NOMO-1 treated with DMSO at 0.1 percent for 48 hours (cell line): ENCODE results near the gene MPP2.

Experiments used
- DNase-seq: peaks from one replicate; lab custom pipeline; 2025; ENCODE audit not compliant: unreplicated experiment; lab: John Stamatoyannopoulos, UW

The MPP2 gene

DNA sequence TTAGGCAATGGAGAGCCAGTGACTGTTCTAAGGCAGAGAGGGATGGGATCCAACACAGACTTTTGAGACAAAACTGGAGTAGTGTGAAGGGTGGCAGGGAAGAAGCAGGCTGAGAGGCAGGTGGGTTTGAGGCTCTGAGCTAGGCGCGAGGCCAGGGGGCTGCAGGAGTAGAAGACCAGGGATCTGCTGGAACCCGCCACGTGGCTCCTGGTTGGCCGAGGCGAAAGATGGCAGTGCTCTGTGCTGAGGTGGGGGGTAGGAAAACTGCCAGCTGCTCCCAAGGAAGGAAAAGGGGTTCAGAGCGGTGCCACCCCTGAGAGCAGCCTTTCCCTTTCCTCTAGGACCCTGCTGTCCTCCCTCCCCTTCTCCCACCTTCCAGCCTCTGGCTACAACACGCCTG is 54.8 kb downstream of the MPP2 start:
- DNase-seq, result no peak

GRCh38 chr17:43849116-43849515 is 58.2 kb downstream of the MPP2 start:
- no peak for DNase-seq

GRCh38 chr17:43848601-43849000 is 58.7 kb downstream of the MPP2 start:
- DNase-seq, result no peak

- no peak for DNase-seq
These were observed 60.4 kb downstream of the MPP2 start, which contains the start of gene CD300LG for GRCh38 chr17:43846963-43847371. Gene CD300LG, plus strand, starts transcription at chr17:43847176. Its CDS starts 41 bp downstream, at chr17:43847217.

GRCh38 chr17:43846221-43846712 is 61.1 kb downstream of the MPP2 start:
- DNase-seq, result peak; percentile 60

DNA sequence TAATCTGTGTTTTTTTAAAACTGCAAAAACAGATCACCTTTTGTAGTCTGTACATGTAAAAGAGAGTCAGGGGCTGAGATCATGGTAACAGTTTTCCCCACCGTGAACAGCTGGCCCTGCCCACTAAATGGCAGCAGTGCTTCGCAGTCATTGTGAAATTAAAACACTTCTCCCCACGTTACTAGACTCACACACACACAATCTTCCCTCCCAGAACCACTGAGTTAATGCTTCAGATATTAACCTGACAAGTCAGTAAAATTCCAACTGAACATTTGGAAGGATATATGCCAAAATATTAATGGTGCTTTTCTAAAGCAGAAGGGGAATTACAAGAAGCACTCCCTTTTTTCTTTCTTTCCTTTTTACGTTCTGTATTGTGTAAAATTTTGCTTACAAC is 61.6 kb downstream of the MPP2 start:
- no peak for DNase-seq

GRCh38 chr17:43844241-43844640 is 63.1 kb downstream of the MPP2 start:
- DNase-seq, result no peak

- no peak for DNase-seq
These were observed 64.4 kb downstream of the MPP2 start for GRCh38 chr17:43842975-43843325.

DNA sequence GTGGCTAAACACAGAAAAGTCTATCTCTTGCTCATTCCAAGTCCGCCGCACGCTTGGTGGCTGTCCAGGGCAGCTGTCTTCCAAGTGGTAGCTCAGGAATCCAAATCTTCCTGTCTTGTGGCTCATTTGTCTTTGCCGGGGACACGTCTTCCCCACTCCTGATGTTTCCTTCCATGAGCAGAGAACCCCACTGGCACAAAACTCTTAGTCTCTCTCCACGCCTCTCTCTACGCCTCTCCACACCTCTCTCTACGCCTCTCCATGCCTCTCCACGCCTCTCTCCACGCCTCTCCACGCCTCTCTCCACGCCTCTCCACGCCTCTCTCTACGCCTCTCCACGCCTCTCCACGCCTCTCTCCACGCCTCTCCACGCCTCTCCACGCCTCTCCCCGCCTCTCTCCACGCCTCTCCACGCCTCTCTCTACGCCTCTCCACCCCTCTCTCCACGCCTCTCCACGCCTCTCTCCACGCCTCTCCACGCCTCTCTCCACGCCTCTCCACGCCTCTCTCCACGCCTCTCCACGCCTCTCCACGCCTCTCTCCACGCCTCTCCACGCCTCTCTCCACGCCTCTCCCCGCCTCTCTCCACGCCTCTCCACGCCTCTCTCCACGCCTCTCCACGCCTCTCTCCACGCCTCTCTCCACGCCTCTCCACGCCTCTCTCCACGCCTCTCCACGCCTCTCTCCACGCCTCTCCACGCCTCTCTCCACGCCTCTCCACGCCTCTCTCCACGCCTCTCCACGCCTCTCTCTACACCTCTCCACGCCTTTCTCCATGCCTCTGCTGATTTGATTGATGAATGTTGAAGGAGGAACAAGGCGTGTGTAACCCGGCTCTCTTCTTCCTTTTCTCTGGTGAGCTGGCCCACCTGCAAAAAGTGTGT is 65.0 kb downstream of the MPP2 start:
- peak; percentile 59 for DNase-seq

DNA sequence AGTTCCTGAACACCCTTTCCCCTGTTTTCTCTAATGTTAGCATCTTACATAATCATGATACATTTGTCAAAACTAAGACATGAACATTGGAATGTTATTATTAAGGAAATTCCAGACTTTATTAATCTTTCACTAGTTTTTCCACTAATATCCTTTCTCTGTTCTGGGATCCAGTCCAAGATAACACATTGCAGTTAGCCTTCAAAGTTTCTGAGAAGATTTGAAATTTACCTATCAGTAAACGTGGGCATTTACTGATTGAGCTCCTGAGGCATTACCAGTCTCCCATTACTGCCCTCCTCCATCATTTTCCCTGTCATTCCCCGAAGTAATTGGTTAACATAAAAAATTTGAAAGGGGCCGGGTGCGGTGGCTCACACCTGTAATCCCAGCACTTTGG is 66.1 kb downstream of the MPP2 start:
- DNase-seq, result no peak

DNA sequence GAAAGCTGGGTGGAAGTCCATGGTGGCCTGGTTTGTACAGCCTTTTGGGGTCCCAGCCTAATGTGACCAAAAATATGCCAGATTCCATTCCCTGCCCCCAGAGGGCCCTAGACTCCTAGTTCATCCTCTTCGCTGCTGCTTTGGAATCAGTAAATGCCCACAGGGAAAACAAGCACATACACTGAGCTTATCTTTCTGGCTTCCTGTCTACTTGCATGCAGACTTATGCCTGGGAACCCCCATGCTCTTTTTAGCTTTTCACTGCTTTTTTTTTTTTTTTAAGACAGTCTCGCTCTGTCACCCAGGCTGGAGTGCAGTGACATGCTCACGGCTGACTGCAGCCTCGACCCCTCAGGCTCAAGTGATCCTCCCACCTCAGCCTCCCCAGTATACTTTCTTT is 66.5 kb downstream of the MPP2 start:
- DNase-seq, result no peak

GRCh38 chr17:43839670-43840108 is 67.6 kb downstream of the MPP2 start:
- no peak for DNase-seq

DNA sequence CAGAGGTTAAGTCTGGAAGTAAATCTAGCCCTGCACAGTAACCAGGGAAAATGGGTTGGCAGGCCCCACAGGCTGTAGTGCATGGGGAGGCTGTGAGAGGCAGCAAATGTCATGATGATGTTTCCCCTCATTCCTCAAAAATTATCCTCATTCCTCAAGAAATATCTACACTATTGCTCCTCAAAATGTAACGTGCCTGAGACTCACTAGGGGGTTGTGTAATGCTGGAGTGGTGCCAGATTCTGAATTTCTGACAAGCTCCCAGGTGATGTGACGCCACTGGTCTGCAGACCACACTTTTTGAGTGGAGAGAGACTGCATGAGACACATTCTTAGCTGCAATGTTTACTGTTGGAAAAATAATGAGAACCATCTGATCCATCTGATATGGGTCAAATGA is 73.2 kb downstream of the MPP2 start:
- no peak for DNase-seq

DNA sequence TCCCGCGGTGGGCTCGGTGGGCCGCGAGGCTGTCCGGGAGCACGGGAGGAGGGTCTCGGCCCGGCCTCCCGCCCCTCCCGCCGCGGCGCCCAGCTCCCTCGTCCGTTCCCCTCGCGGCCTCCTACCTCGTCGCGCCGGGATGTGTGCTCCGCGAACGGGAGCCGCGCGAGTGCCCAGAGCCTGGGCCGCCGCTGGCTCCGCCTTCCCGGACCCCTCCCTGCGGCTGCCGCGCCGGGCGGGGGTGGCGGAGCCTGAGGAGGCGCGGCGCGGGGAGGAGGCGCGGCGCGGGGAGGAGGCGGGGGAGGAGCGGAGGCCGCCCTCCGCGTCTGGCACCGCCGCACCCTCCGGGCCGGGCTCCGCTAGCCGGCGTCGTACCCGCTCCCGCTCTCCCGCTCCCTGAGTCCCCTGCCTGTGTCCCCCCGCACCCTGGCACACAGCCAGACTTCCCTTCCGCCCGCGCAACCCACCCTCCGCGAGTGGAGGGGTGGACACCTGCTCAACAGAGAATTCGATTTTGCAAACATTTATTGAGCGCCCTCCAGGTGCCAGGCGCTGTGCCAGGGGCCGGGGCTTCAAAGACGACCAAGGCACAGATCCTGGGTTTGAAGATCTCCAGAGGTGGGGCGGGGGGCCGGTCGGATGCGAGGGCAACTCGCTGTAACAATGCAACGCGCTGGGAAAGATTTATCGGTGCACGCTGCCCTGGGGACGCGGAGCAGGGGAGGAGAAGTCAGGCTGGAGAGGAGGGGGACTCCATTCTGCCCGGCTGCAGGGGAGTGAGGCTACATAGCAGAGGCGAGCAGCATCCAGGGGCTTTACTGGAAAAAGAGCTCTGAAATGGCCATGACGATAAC is 74.1 kb downstream of the MPP2 start, which contains the start of gene MPP3:
MPP3 (minus strand) TSS at position 171 of the 854 bp plus-strand sequence. CDS start 1,240 bp downstream, outside the sequence.
- peak; percentile 70 for DNase-seq

DNA sequence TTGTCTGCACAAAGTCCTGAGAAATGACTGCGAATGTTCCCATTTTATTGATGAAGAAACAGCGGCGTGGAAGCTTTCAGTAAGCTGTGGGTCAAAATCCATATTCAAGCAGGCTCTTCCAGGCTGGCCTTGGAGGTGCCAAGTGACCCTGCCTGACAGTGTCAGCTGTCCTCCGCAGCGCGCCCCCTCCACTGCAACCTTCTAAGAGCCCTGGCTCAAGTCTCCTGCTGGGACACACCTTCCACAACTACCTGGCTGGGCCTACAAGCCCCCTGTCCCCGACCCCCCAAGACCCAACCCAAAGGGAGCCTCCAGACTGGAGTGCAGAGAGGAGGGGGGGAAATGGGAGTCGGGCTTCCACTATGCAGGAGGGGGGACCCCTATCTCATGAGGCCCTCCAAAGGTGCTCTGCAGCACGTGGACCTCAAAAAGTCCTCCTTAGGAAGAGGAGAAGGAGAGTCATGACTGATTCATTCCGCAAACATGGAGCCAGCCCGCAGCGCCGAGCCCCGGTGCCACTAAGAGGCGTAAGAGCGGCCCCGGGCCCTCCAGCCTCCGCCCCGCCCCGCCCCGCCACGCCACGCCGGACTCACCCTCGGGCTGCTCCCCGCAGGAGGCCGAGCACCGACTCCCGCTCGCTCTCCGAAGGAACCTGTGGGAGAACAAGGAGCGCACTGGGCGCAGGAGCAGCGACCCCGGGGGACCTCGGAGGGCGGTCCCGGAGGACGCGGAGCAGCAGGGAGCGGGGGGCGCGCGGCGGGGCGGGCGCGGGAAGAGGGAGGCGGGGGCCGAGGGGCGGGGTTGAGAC is 75.0 kb downstream of the MPP2 start:
- peak; percentile 12 for DNase-seq

DNA sequence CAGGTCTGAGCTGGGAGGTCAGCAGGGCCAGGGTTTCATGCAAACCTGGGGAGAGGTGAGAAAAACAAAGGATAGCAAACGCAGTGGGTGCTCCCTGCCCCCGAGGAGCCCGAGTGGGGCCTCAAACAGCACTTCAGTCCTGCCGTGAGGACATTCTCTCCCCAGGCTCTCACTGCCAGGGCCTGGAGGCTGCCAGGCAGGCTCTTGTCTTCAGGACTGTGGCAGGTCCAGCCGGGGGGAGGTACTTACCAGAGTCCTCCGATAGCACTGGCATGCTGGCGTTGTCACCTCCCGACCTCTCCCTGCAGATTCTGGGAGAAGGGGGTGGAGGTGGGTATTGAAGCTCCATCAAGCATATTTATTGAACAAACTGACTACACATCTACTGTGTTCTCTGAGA is 75.7 kb downstream of the MPP2 start:
- DNase-seq, result no peak

DNA sequence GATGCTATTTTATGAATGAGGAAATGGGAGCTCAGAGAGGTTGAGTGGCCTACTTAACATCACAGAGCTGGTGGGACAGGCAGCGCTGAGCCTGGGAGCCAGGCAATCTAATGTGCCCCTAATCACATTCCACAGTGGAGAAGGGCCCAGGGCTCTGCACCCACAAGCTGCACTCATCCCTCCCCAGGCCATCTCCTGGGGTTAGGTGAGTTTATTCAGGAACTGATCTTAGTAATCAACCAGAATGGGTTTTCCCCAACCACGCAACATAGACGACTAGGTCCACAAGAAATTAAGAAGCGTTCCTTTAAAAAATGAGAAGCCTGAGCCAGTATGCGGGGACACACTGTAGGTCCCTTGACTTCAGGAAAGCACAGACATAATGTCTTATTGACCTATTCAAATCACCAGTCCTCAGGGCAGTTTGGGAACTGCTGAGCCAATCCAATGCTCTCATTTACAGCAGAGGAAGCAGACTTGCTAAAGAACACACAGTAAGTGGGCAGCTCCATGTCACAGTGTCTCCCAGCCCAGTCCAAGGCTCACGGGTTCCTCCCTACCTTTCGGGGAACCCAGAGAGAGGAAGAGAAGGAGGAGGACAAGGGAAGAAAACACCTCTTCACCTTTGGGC is 76.7 kb downstream of the MPP2 start:
- no peak for DNase-seq

DNA sequence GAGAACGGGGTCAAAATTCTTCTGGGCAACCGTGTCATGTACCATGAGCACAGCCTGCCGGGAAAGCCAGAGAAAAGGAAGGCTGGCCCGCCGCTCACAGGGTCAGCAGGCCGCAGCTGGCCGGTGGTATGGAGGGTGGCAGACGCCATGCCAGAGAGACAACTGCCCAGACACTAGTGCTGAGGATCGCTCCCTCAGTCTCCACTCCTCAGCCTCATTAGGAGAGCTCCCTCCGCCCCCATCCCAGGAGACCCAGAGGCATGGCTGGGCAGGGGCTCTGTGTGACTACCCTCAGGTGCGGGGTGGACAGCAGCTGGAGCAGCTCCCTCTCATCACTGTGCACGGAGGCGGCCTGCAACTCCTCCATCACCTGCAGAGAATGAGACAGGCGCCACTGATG is 77.6 kb downstream of the MPP2 start:
- no peak for DNase-seq

GRCh38 chr17:43827596-43827995 is 79.7 kb downstream of the MPP2 start:
- DNase-seq, result no peak

DNA sequence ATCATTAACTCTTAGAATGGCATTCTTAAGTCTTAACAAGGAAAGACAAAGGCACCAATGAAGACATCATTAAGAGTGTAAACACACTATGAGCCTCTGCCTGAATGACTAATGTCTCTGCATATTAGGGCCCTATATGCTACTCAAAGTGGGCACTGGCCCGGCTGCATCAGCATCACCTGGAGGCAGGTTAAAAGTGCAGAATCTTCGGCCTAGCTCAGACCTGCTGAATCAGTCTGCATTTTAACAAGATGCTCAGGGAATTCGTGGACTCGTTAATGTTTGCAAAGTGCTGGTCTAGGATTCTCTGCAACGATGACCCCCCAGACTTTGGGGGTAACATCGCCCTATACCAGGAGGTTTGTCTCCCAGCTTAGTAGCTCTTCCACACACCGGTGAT is 81.1 kb downstream of the MPP2 start:
- no peak for DNase-seq
